C4-2B (cell line): ENCODE measurements around the gene ACER3.

ENCODE experiments used
- ZFX ChIP-seq: fragments of 450-650 bp; IDR thresholded peaks from 2 replicates; pipeline ENCODE4 v1.6.1; 2017
- TF ChIP-seq, protein P1 (sequence below): fragments of 450-650 bp; conservative IDR thresholded peaks from 2 replicates; pipeline ENCODE4 v1.5.1; 2017; ENCODE audit warnings: mild to moderate bottlenecking

DNA sequence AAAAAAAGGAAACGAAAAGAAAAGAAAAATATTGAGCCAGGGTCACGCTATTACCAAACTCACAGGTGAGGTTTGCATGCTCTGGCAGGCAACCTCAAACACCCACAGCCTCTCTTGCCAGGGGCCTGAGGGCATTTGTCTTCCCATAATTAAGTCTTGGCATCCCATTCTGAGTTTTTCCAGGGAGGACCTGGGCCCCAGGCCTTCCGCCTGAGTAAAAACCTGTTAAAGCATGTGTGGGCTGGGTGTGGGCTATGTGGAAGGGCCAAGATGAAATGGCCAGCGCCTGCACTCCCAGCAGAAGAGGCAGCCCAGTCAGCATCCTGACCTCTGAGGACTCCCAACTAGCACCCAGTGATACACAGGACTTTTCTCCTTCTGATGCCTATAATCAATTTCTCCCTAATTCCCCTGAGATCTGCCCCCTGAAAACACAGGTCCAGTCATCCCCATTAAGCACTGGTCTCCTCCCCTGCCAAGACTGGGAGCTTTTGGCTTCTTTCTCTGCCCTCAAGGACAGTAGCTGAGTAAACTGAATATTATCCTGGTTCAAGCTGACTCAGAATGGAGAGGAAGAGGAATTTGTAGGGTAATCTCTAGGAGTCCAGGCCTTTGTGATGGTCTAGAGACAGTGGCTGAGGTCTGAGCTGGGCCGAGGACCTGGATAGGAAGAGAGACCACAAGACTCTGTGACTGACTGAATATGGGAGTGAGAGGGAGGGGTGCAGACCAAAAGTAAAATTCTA is 35.6 kb upstream of the ACER3 start:
- TF ChIP-seq, protein P1, sequence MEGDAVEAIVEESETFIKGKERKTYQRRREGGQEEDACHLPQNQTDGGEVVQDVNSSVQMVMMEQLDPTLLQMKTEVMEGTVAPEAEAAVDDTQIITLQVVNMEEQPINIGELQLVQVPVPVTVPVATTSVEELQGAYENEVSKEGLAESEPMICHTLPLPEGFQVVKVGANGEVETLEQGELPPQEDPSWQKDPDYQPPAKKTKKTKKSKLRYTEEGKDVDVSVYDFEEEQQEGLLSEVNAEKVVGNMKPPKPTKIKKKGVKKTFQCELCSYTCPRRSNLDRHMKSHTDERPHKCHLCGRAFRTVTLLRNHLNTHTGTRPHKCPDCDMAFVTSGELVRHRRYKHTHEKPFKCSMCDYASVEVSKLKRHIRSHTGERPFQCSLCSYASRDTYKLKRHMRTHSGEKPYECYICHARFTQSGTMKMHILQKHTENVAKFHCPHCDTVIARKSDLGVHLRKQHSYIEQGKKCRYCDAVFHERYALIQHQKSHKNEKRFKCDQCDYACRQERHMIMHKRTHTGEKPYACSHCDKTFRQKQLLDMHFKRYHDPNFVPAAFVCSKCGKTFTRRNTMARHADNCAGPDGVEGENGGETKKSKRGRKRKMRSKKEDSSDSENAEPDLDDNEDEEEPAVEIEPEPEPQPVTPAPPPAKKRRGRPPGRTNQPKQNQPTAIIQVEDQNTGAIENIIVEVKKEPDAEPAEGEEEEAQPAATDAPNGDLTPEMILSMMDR: no peak
- TF ChIP-seq ZFX: no peak
